MCF 10A (cell line): Measurements from ENCODE around the gene FAM229B. TPM values are rescaled to one million over a fixed set of nuclear protein-coding genes. Genes with fewer than 3 reads are reported as not detected.

Experiments
- BruUV-seq: library from RNA; stranded (reverse); fragments of 400-500 nt; replicated peaks from 2 replicates; lab custom pipeline; 2021; lab: Mats Ljungman, UMichigan
- CTCF ChIA-PET: fragments of 300-600 bp; sonication (Branson Sonifier 250); formaldehyde crosslinking; extraction: SDS; loops from one replicate; lab custom pipeline; 2021; ENCODE audit warnings: antibody characterized with exemption, inconsistent platforms; lab: Yijun Ruan, JAX
- POLR2A ChIA-PET: fragments of 300-600, 350-650 bp; sonication (Branson Sonifier 250); formaldehyde crosslinking; extraction: SDS; loops from one replicate; lab custom pipeline; 2020; ENCODE audit warnings: antibody characterized with exemption, inconsistent platforms; lab: Yijun Ruan, JAX
- DNase-seq: peaks from one replicate; pipeline ENCODE4 v3.0.0-alpha.2; 2018; ENCODE audit not compliant: unreplicated experiment
- H3K27ac Mint-ChIP-seq: one replicate; pipeline ENCODE4 v1.8.0; 2022; ENCODE audit warnings: mild to moderate bottlenecking, low read depth, mixed read lengths; ENCODE audit not compliant: unreplicated experiment
- H3K27me3 Mint-ChIP-seq: one replicate; pipeline ENCODE4 v1.8.0; 2022; ENCODE audit warnings: mixed read lengths; ENCODE audit not compliant: insufficient read depth, unreplicated experiment
- H3K36me3 Mint-ChIP-seq: one replicate; pipeline ENCODE4 v1.8.0; 2022; ENCODE audit warnings: mild to moderate bottlenecking, moderate library complexity, mixed read lengths; ENCODE audit not compliant: insufficient read depth, unreplicated experiment
- H3K4me1 Mint-ChIP-seq: one replicate; pipeline ENCODE4 v1.8.0; 2022; ENCODE audit warnings: mixed read lengths; ENCODE audit not compliant: insufficient read depth, unreplicated experiment
- H3K4me3 Mint-ChIP-seq: one replicate; pipeline ENCODE4 v1.8.0; 2022; ENCODE audit warnings: mild to moderate bottlenecking, moderate library complexity, mixed read lengths; ENCODE audit not compliant: unreplicated experiment
- H3K9me3 Mint-ChIP-seq: one replicate; pipeline ENCODE4 v1.8.0; 2022; ENCODE audit warnings: mixed read lengths; ENCODE audit not compliant: unreplicated experiment
- CTCF ChIP-seq: fragments of 200-600 bp; IDR thresholded peaks from one replicate; pipeline ENCODE4 v1.8.0; 2022; ENCODE audit warnings: antibody characterized with exemption, mild to moderate bottlenecking; ENCODE audit not compliant: unreplicated experiment
- intact Hi-C: fragments of 100-400 bp; cut with micrococcal nuclease; formaldehyde crosslinking; loops from 2 replicates; pipeline ENCODE4 v1.14.1; 2022
- total RNA-seq: library from RNA; stranded (reverse); gene quantifications from 2 replicates; pipeline ENCODE4 v1.2.3, GENCODE V29; 2022

FAM229B gene
- total RNA-seq, 1 experiment from 2014 or later, result 10.8 TPM

- no TSS peak for BruUV-seq
- intact Hi-C loops, result no loop called here
- H3K36me3 Mint-ChIP-seq, result no peaks in the 10 kb centered on the region
Observed at GRCh38 chr6:112144145-112144926, 56.9 kb downstream of the FAM229B start.

GRCh38 chr6:112145080-112145573, 57.7 kb downstream of the FAM229B start:
- DNase-seq, result no peak
- H3K27ac Mint-ChIP-seq, result no peak overlapping the region
- BruUV-seq, result no TSS peak
- H3K36me3 Mint-ChIP-seq, result no peaks in the 10 kb centered on the region
- ChIA-PET CTCF (interaction anchor here (0.6 to 1.5 kb wide), 7 partner anchors 16 to 166 kb away, joined by 3 to 5 read pairs (median 3); no protein-coding TSS in a partner anchor), POLR2A (no interaction called here)
- H3K4me3 Mint-ChIP-seq, result no peak overlapping the region
- no peak for TF ChIP-seq CTCF
- no peaks in the 10 kb centered on the region for H3K9me3 Mint-ChIP-seq
- no peaks in the 10 kb centered on the region for H3K4me1 Mint-ChIP-seq
- intact Hi-C loops, result no loop called here
- no peaks in the 10 kb centered on the region for H3K27me3 Mint-ChIP-seq

More at GRCh38 chr6:112144145-112144926, 56.9 kb downstream of the FAM229B start:
- POLR2A ChIA-PET, result no interaction called here
- no peak overlapping the region for H3K4me3 Mint-ChIP-seq
- no peaks in the 10 kb centered on the region for H3K9me3 Mint-ChIP-seq
- no peaks in the 10 kb centered on the region for H3K27me3 Mint-ChIP-seq
- DNase-seq, result no peak
- H3K4me1 Mint-ChIP-seq, result no peaks in the 10 kb centered on the region
- CTCF ChIA-PET, result interaction anchor here (0.6 to 1.6 kb wide), 5 partner anchors 17 to 107 kb away, joined by 3 to 8 read pairs (median 4); no protein-coding TSS in a partner anchor
- H3K27ac Mint-ChIP-seq, result no peak overlapping the region
- no peak for TF ChIP-seq CTCF

GRCh38 chr6:112148103-112148502, 60.7 kb downstream of the FAM229B start:
- Mint-ChIP-seq H3K27ac (no peak overlapping the region), H3K27me3 (no peaks in the 10 kb centered on the region), H3K36me3 (no peaks in the 10 kb centered on the region), H3K9me3 (no peaks in the 10 kb centered on the region), H3K4me3 (no peak overlapping the region), H3K4me1 (no peaks in the 10 kb centered on the region)
- BruUV-seq, result no TSS peak
- intact Hi-C loops, result no loop called here
- TF ChIP-seq CTCF, result no peak
- DNase-seq, result no peak
- POLR2A ChIA-PET, result interaction anchor here (0.8 kb wide), 1 partner anchor 11 kb away, joined by 3 read pairs; no protein-coding TSS in a partner anchor
- CTCF ChIA-PET, result interaction anchor here (1.5 kb wide), 1 partner anchor 16 kb away, joined by 4 read pairs; no protein-coding TSS in a partner anchor

GRCh38 chr6:112149236-112149635, 61.8 kb downstream of the FAM229B start:
- Mint-ChIP-seq H3K9me3 (no peaks in the 10 kb centered on the region), H3K27me3 (no peaks in the 10 kb centered on the region), H3K4me3 (no peak overlapping the region), H3K36me3 (no peaks in the 10 kb centered on the region), H3K4me1 (peaks cover 3% of the 10 kb centered on the region), H3K27ac (no peak overlapping the region)
- ChIA-PET POLR2A (no interaction called here), CTCF (interaction anchor here (0.6 kb wide), 2 partner anchors 10 to 14 kb away, joined by 5 to 9 read pairs; no protein-coding TSS in a partner anchor)
- BruUV-seq, result no TSS peak
- TF ChIP-seq CTCF, result no peak
- intact Hi-C loops, result no loop called here
- DNase-seq, result no peak
